GM12878 (cell line): ENCODE results near the gene SETD5. TPM values are rescaled to one million over a fixed set of nuclear protein-coding genes. Genes with fewer than 3 reads are reported as not detected.
A peak's percentile ranks its signal among the peaks of the same experiment; 100 is the strongest.

ENCODE experiments used
- ATAC-seq: fragments of 200-7000 bp; cut with Tn5 transposase; 3 replicates; pipeline ENCODE4 v1.9.1; 2020; ENCODE audit warnings: mild to moderate bottlenecking, moderate library complexity
- BruUV-seq: library from RNA; stranded (reverse); fragments of 400-500 nt; replicated peaks from 2 replicates; lab custom pipeline; 2021; lab: Mats Ljungman, UMichigan
- CTCF ChIA-PET: fragments of 300-600 bp; sonication (Branson Sonifier 250); formaldehyde crosslinking; extraction: SDS; loops from one replicate; lab custom pipeline; 2021; ENCODE audit warnings: inconsistent platforms; lab: Yijun Ruan, JAX
- POLR2A ChIA-PET: fragments of 350-600 bp; formaldehyde crosslinking; extraction: SDS; loops from one replicate; lab custom pipeline; 2021; ENCODE audit warnings: inconsistent platforms; lab: Charles Lee
- RAD21 ChIA-PET: fragments of 300-600 bp; sonication (Branson Sonifier 250); formaldehyde crosslinking; loops from one replicate; lab custom pipeline; 2023; ENCODE audit warnings: antibody characterized with exemption; ENCODE audit not compliant: unreplicated experiment; lab: Charles Lee
- SMC1A ChIA-PET: fragments of 300-600 bp; sonication (Branson Sonifier 250); formaldehyde crosslinking; loops from one replicate; lab custom pipeline; 2023; ENCODE audit not compliant: unreplicated experiment, uncharacterized antibody; lab: Charles Lee
- DNase-seq: peaks from one replicate; pipeline ENCODE4 v3.0.0-alpha.2; 2011; ENCODE audit warnings: low read depth, low spot score
- FAIRE-seq: peaks from 3 replicates; lab custom pipeline; 2011; peaks lifted over from hg19 to GRCh38; lab: Jason Lieb, UNC
- H2AFZ ChIP-seq: 2 replicates; pipeline ENCODE4 v1.6.0; 2011; ENCODE audit warnings: low read depth, low read length, control low read depth; ENCODE audit not compliant: control insufficient read depth
- H3K27ac ChIP-seq: 2 replicates; pipeline ENCODE4 v1.5.1; 2011; ENCODE audit warnings: control low read depth; ENCODE audit not compliant: control insufficient read depth, insufficient read depth
- H3K27me3 ChIP-seq, 2 experiments: replicated peaks in 1 of 2; 2 replicates each; pipeline versions ENCODE4 v1.6.0 to v1.6.1; 2011; ENCODE audit warnings: low read length in 1 of 2; ENCODE audit not compliant: control insufficient read depth in 2 of 2, insufficient read depth in 2 of 2
- H3K36me3 ChIP-seq, 2 experiments: 2 replicates each; pipeline ENCODE4 v1.5.1; 2011; ENCODE audit warnings: low read length in 1 of 2; ENCODE audit not compliant: control insufficient read depth in 2 of 2, insufficient read depth in 2 of 2
- H3K4me1 ChIP-seq: 2 replicates; pipeline ENCODE4 v1.6.1; 2011; ENCODE audit warnings: mild to moderate bottlenecking, low read length, moderate library complexity, mixed read lengths; ENCODE audit not compliant: control insufficient read depth, insufficient read depth
- H3K4me2 ChIP-seq: 2 replicates; pipeline ENCODE4 v1.6.0; 2011; ENCODE audit warnings: control low read depth; ENCODE audit not compliant: control insufficient read depth, insufficient read depth
- H3K4me3 ChIP-seq: fragments of 200-600 bp; sonication (generic); 2 replicates; pipeline ENCODE4 v1.5.1; 2016
- H3K79me2 ChIP-seq: 2 replicates; pipeline ENCODE4 v1.6.0; 2011; ENCODE audit warnings: low read length; ENCODE audit not compliant: control insufficient read depth, insufficient read depth
- H3K9ac ChIP-seq: 2 replicates; pipeline ENCODE4 v1.8.0; 2011; ENCODE audit warnings: low read length, control low read depth, mixed read lengths; ENCODE audit not compliant: control insufficient read depth, insufficient read depth
- H3K9me3 ChIP-seq: replicated peaks from 3 replicates; pipeline ENCODE4 v1.5.1; 2011; ENCODE audit warnings: mild to moderate bottlenecking, low read length; ENCODE audit not compliant: control insufficient read depth, insufficient read depth
- H4K20me1 ChIP-seq: 2 replicates; pipeline ENCODE4 v1.6.0; 2011; ENCODE audit not compliant: control insufficient read depth, insufficient read depth
- BCL11A ChIP-seq: IDR thresholded peaks from 2 replicates; pipeline ENCODE4 v1.6.1; 2011; ENCODE audit warnings: low read depth, low read length
- BRCA1 ChIP-seq: IDR thresholded peaks from 2 replicates; pipeline ENCODE4 v1.6.1; 2011; ENCODE audit warnings: low read depth, low read length, improper control_type of control experiment
- EP300 ChIP-seq, 2 experiments: fragments of 150-350 bp in 1 of 2; IDR thresholded peaks; 2 replicates each; pipeline ENCODE4 v1.6.1; 2011 to 2012; ENCODE audit warnings: low read depth in 2 of 2, low read length in 2 of 2, borderline replicate concordance in 1 of 2, improper control_type of control experiment in 1 of 2, inconsistent platforms in 1 of 2; ENCODE audit not compliant: control insufficient read depth in 1 of 2
- KLF5 ChIP-seq: fragments of 450-650 bp; IDR thresholded peaks from 2 replicates; pipeline ENCODE4 v1.6.1; 2014; ENCODE audit warnings: mild to moderate bottlenecking; ENCODE audit not compliant: partially characterized antibody
- NFYA ChIP-seq: IDR thresholded peaks from 2 replicates; pipeline ENCODE4 v1.6.1; 2011; ENCODE audit warnings: low read depth, mild to moderate bottlenecking, low read length, improper control_type of control experiment, borderline replicate concordance
- PAX8 ChIP-seq: fragments of 450-650 bp; IDR thresholded peaks from 2 replicates; pipeline ENCODE4 v1.6.1; 2017; ENCODE audit warnings: mild to moderate bottlenecking, moderate library complexity
- PKNOX1 ChIP-seq: fragments of 450-650 bp; IDR thresholded peaks from 2 replicates; pipeline ENCODE4 v1.6.1; 2016; ENCODE audit warnings: mild to moderate bottlenecking
- SMAD1 ChIP-seq: fragments of 450-650 bp; IDR thresholded peaks from 2 replicates; pipeline ENCODE4 v1.6.1; 2018; ENCODE audit warnings: mild to moderate bottlenecking, low read depth; ENCODE audit not compliant: partially characterized antibody
- TCF7 ChIP-seq: IDR thresholded peaks from 2 replicates; pipeline ENCODE4 v1.6.1; 2014; ENCODE audit warnings: antibody characterized with exemption, borderline replicate concordance
- ZNF274 ChIP-seq: IDR thresholded peaks from one replicate; pipeline ENCODE4 v1.8.0; 2011; ENCODE audit not compliant: insufficient read length, insufficient read depth
- WGBS: methylation state at CpG from one replicate; pipeline ENCODE4 v1.1.6; 2016; ENCODE audit warnings: low lambda C conversion rate; ENCODE audit not compliant: insufficient replicate concordance, insufficient coverage; ENCODE audit errors: missing lambda C conversion rate; 5-methylcytosine and 5-hydroxymethylcytosine counted together
- in situ Hi-C: fragments of 300-500 bp; cut with MboI; formaldehyde crosslinking; loops from 9 replicates; pipeline ENCODE4 v1.14.3; 2018; ENCODE audit warnings: mixed read lengths
- intact Hi-C: fragments of 100-400 bp; cut with micrococcal nuclease; formaldehyde crosslinking; loops from one replicate; pipeline ENCODE4 v1.14.2; 2022; ENCODE audit not compliant: unreplicated experiment
- polyA plus RNA-seq, 11 experiments: library from polyadenylated mRNA; depleted of rRNA in 4 of 11; unstranded in 6 of 11; stranded (reverse) in 5 of 11; fragments of >200 nt; fragmentation: Nextera tagmentation in 4 of 11; fragmentation: Illumina TruSeq in 1 of 11; extraction: Ambion mirVana in 4 of 11; extraction: Trizol in 1 of 11; gene quantifications; 1 replicate in 1 of 11; 2 replicates in 10 of 11; pipeline versions ENCODE4 v1.2.1 to v1.2.3, GENCODE V29; 2011 to 2016; ENCODE audit warnings: inconsistent platforms in 2 of 11, missing spikeins in 2 of 11, low read depth in 1 of 11
- total RNA-seq, 4 experiments: library from RNA; depleted of rRNA in 3 of 4; stranded (reverse); fragments of >200 nt in 3 of 4; fragmentation: Illumina TruSeq in 1 of 4; extraction: Trizol in 1 of 4; gene quantifications; 2 replicates each; pipeline versions ENCODE4 v1.2.1 to v1.2.3, GENCODE V29; 2013 to 2021
- TF ChIP-seq, protein P1 (sequence below): fragments of 450-650 bp; IDR thresholded peaks from 2 replicates; pipeline ENCODE4 v1.6.1; 2017; ENCODE audit warnings: mild to moderate bottlenecking, low read depth, inconsistent platforms; ENCODE audit not compliant: poor library complexity, severe bottlenecking
- TF ChIP-seq, protein P2 (sequence below): IDR thresholded peaks from 2 replicates; pipeline ENCODE4 v1.6.1; 2012; ENCODE audit warnings: low read depth, low read length, improper control_type of control experiment
- TF ChIP-seq, protein P3 (sequence below): fragments of 450-650 bp; IDR thresholded peaks from 2 replicates; pipeline ENCODE4 v1.6.1; 2016; ENCODE audit warnings: mild to moderate bottlenecking

Gene SETD5
- total and polyA plus RNA-seq, 10 of the 15 experiments (the other 5 are each of a cell fraction or from before 2014, with no cell fraction given) = 8.2 to 94.0 (median 55.4) TPM

DNA sequence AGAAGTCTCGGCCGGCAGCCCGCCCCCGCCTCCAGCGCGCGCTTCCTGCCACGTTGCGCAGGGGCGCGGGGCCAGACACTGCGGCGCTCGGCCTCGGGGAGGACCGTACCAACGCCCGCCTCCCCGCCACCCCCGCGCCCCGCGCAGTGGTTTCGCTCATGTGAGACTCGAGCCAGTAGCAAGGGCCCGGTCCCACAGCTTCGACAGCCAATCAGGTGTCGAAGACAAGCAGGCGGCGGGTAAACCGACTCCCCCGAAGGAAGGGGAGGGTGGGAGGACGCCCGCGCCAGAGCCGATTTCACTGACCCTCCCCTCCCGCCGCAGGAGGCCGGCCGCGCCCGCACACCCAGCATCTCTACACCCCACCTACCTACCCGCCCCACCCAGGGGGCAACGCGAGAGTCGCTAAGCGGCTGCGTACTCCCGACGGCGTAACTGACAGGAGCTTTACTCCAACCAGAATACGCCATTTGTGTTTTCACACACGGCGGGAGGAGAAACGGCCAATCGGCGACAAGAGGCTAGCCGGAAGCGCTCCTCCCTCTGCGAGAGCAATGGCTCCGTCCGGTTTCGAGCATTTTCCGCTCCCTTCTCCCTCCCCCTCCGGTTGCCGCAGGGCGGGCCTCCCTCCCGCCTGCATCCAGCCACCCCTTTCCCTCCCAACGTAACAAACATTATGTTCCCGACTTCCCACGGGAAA, 633 bp upstream of the SETD5 start (continued):
- TF ChIP-seq NFYA (peak; percentile 71; the same call in 1 of the 2 replicates), EP300 (IDR thresholded peaks at IDR 0.05; ENCODE audit: borderline replicate concordance in 1 of 2, control insufficient read depth in 1 of 2, low read depth in 2 of 2, low read length in 2 of 2) (no peak), KLF5 (peak; percentile 98), PAX8 (no peak)

- BruUV-seq = no TSS peak
- Histone ChIP-seq H3K79me2 (peaks cover 91% of the 10 kb centered on the region), H3K9ac (peak overlapping the region; percentile 99), H3K9me3 (no peaks in the 10 kb centered on the region), H3K4me1 (peaks cover 8% of the 10 kb centered on the region; the same call in 1 of the 2 replicates), H4K20me1 (no peaks in the 10 kb centered on the region; the same call in 1 of the 2 replicates), H3K36me3 (peaks cover 0 to 20% of the 10 kb centered on the region in 2 experiments; a peak in 3 of 4 replicates), H3K27me3 (no peaks in the 10 kb centered on the region), H3K4me3 (peak overlapping the region; percentile 99), H3K27ac (peak overlapping the region; percentile 100), H2AFZ (no peak overlapping the region; the same call in 1 of the 2 replicates), H3K4me2 (peak overlapping the region; percentile 1; the same call in 1 of the 2 replicates)
- no peak for ATAC-seq
- FAIRE-seq = no peak
- RAD21 ChIA-PET = interaction anchor here (2.1 to 3.0 kb wide), 2 partner anchors 32 to 35 kb away, joined by 4 to 19 read pairs; partner anchors contain the start of gene THUMPD3
- no peak for DNase-seq
- CTCF ChIA-PET = no interaction called here
- POLR2A ChIA-PET = interaction anchor here (2.0 kb wide), 2 partner anchors 18 to 35 kb away, joined by 9 to 13 read pairs; partner anchors contain the start of gene THUMPD3
- intact Hi-C loops = no loop called here
- SMC1A ChIA-PET = interaction anchor here (1.3 kb wide), 2 partner anchors 19 to 329 kb away, joined by 3 read pairs; no protein-coding TSS in a partner anchor
- under 1% methylated on average over 47 of the region's 47 CpGs for WGBS
- in situ Hi-C loops = no loop called here
- TF ChIP-seq ZNF274 (no peak), BRCA1 (0 out of 2 replicates have a peak, but pooled peaks have one; percentile 27), PKNOX1 (peak; percentile 58; the same call in 1 of the 2 replicates), SMAD1 (peak; percentile 64), BCL11A (0 out of 2 replicates have a peak, but pooled peaks have one; percentile 12), TCF7 (no peak)
- TF ChIP-seq, protein P1, sequence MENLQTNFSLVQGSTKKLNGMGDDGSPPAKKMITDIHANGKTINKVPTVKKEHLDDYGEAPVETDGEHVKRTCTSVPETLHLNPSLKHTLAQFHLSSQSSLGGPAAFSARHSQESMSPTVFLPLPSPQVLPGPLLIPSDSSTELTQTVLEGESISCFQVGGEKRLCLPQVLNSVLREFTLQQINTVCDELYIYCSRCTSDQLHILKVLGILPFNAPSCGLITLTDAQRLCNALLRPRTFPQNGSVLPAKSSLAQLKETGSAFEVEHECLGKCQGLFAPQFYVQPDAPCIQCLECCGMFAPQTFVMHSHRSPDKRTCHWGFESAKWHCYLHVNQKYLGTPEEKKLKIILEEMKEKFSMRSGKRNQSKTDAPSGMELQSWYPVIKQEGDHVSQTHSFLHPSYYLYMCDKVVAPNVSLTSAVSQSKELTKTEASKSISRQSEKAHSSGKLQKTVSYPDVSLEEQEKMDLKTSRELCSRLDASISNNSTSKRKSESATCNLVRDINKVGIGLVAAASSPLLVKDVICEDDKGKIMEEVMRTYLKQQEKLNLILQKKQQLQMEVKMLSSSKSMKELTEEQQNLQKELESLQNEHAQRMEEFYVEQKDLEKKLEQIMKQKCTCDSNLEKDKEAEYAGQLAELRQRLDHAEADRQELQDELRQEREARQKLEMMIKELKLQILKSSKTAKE = no peak
- TF ChIP-seq, protein P2, sequence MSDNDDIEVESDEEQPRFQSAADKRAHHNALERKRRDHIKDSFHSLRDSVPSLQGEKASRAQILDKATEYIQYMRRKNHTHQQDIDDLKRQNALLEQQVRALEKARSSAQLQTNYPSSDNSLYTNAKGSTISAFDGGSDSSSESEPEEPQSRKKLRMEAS = peak; percentile 59; the same call in 1 of the 2 replicates
- TF ChIP-seq, protein P3, sequence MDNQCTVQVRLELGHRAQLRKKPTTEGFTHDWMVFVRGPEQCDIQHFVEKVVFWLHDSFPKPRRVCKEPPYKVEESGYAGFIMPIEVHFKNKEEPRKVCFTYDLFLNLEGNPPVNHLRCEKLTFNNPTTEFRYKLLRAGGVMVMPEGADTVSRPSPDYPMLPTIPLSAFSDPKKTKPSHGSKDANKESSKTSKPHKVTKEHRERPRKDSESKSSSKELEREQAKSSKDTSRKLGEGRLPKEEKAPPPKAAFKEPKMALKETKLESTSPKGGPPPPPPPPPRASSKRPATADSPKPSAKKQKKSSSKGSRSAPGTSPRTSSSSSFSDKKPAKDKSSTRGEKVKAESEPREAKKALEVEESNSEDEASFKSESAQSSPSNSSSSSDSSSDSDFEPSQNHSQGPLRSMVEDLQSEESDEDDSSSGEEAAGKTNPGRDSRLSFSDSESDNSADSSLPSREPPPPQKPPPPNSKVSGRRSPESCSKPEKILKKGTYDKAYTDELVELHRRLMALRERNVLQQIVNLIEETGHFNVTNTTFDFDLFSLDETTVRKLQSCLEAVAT = peak; percentile 92
These were observed 688 bp downstream of the SETD5 start for GRCh38 chr3:9397906-9398699.
